Naive B cell (primary cell): Measurements from ENCODE around the gene CCPG1. TPM values are rescaled to one million over a fixed set of nuclear protein-coding genes. Genes with fewer than 3 reads are reported as not detected.

Experiments used
- ATAC-seq, 2 donors: fragments of 150-1000 bp; cut with Tn5 transposase; 2 replicates each; pipeline ENCODE4 v1.10.0; 2021; ENCODE audit warnings: low read depth in 2 of 2, mild to moderate bottlenecking in 2 of 2, moderate library complexity in 2 of 2
- DNase-seq: peaks from one replicate; pipeline ENCODE4 v3.0.0; 2022
- H3K27ac Mint-ChIP-seq, 6 donors: one replicate each; pipeline ENCODE4 v1.8.0; 2020 to 2022; ENCODE audit warnings: mild to moderate bottlenecking in 6 of 6, mixed read lengths in 6 of 6, moderate library complexity in 5 of 6, inconsistent platforms in 2 of 6
- H3K27me3 Mint-ChIP-seq, 3 donors: one replicate each; pipeline ENCODE4 v1.8.0; 2021 to 2022; ENCODE audit warnings: mixed read lengths in 3 of 3, mild to moderate bottlenecking in 1 of 3
- H3K36me3 Mint-ChIP-seq, 2 donors: one replicate each; pipeline ENCODE4 v1.8.0; 2020 to 2022; ENCODE audit warnings: mixed read lengths in 2 of 2, inconsistent platforms in 1 of 2, mild to moderate bottlenecking in 1 of 2
- H3K4me1 Mint-ChIP-seq, 3 donors: one replicate each; pipeline ENCODE4 v1.8.0; 2020 to 2022; ENCODE audit warnings: mixed read lengths in 3 of 3, inconsistent platforms in 1 of 3, mild to moderate bottlenecking in 1 of 3, moderate library complexity in 1 of 3
- H3K4me3 Mint-ChIP-seq, 8 donors: one replicate each; pipeline ENCODE4 v1.8.0; 2020 to 2022; ENCODE audit warnings: mild to moderate bottlenecking in 8 of 8, mixed read lengths in 8 of 8, moderate library complexity in 8 of 8, inconsistent platforms in 2 of 8
- H3K9me3 Mint-ChIP-seq, 7 donors: one replicate each; pipeline ENCODE4 v1.8.0; 2020 to 2022; ENCODE audit warnings: mixed read lengths in 7 of 7, mild to moderate bottlenecking in 5 of 7, inconsistent platforms in 2 of 7, moderate library complexity in 1 of 7
- polyA plus RNA-seq, 6 donors: library from polyadenylated mRNA; unstranded; fragments of 300-500 nt; fragmentation: Illumina TruSeq; gene quantifications; one replicate each; pipeline ENCODE4 v1.2.3, GENCODE V29; 2021; ENCODE audit warnings: low read depth in 6 of 6

CCPG1 gene
- polyA plus RNA-seq, 6 donors from 2014 or later: 21.1 to 44.1 (median 29.9) TPM

GRCh38 chr15:55322467-55322866, 85.7 kb downstream of the CCPG1 start:
- DNase-seq (no peak), ATAC-seq (no peak)
- no peaks in the 10 kb centered on the region for H3K36me3 Mint-ChIP-seq
- no peaks in the 10 kb centered on the region for H3K9me3 Mint-ChIP-seq
- peak overlapping the region in 2 of 6 donors; percentile 59 to 79 for H3K27ac Mint-ChIP-seq
- no peaks in the 10 kb centered on the region for H3K27me3 Mint-ChIP-seq
- H3K4me3 Mint-ChIP-seq: peak overlapping the region in 2 of 8 donors; percentile 47 to 68
- H3K4me1 Mint-ChIP-seq: peaks cover 32 to 63% (median 39%) of the 10 kb centered on the region in 3 donors

DNA sequence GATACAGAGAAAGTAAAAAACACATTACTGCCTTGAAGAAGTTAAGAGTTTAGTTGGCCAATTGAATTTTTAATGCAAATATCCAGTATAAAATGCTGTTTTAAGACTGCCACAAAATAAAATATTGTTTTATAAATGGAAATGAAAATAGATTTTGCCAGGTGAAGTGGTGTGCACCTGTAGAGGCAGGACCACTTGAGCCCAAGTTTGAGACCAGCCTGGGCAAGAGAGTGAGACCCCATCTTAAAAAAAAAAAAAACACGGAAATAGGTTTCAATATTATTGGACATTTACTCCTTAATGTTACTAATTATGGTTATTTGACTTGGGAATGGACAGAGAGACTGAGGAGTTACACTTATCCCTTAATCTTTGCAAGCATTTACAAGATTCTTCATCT, 87.2 kb downstream of the CCPG1 start:
- ATAC-seq: no peak
- H3K9me3 Mint-ChIP-seq: no peaks in the 10 kb centered on the region
- H3K36me3 Mint-ChIP-seq: no peaks in the 10 kb centered on the region
- no peaks in the 10 kb centered on the region for H3K27me3 Mint-ChIP-seq
- no peak for DNase-seq
- H3K4me3 Mint-ChIP-seq: peak overlapping the region in 2 of 8 donors; percentile 66 to 99
- H3K4me1 Mint-ChIP-seq: peaks cover 40 to 76% (median 42%) of the 10 kb centered on the region in 3 donors
- H3K27ac Mint-ChIP-seq: peak overlapping the region in 2 of 6 donors; percentile 20 to 78

DNA sequence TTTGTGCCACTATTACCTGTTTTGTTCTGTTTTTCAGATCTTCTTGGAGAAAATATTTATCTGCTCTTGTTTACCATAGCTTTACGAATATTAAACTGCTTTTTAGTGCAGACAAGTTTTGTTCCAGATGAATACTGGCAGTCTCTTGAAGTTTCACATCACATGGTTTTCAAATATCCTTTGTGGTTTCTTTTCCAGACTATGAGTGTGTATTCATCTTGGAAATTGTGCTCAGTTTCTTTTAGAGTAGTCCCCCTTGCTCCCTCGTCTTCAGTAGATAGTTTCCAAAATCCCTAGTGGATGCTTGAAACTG, 88.0 kb downstream of the CCPG1 start:
- H3K27ac Mint-ChIP-seq: peak overlapping the region in 3 of 6 donors; percentile 60 to 100 (median 80)
- H3K4me3 Mint-ChIP-seq: peak overlapping the region; percentile 66 to 99 (median 88)
- no peaks in the 10 kb centered on the region for H3K36me3 Mint-ChIP-seq
- no peaks in the 10 kb centered on the region for H3K27me3 Mint-ChIP-seq
- H3K9me3 Mint-ChIP-seq: no peaks in the 10 kb centered on the region
- H3K4me1 Mint-ChIP-seq: peaks cover 40 to 77% (median 50%) of the 10 kb centered on the region in 3 donors
- DNase-seq (no peak), ATAC-seq (no peak)

DNA sequence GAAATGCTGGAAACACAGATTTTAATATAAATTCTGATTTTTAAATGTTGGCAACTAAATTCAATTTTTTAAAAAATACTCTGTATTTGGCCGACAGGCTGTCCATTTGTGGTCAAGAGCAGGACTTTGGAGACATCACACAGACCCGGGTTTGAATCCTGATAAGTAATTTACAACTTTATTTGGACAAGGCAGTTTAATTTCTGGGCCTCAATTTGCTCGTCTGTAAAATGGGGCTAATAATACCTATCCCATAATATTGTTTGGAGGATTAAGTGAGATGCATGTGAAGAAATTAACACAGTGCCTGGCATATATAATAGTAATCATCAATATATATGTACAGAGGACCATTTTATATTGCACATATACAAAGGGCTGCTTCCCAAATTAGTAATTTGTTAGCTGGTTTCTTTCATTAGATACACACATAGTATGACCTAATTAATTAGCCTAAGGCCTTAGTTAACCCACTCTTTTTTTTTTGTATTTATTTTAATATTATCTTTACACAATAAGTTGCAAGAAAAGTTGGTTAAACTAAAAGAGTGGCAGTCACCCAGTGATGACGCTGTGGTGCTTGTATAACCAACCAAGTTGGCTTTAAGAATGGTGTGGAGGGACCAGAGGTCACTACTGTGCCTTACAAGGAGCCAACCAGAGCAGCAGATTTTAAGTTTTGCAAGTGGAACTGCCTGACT, 88.5 kb downstream of the CCPG1 start:
- ATAC-seq (no peak), DNase-seq (no peak)
- peaks cover 40 to 78% (median 55%) of the 10 kb centered on the region in 3 donors for H3K4me1 Mint-ChIP-seq
- no peaks in the 10 kb centered on the region for H3K27me3 Mint-ChIP-seq
- peak overlapping the region; percentile 98 to 99 (median 99) for H3K4me3 Mint-ChIP-seq
- H3K27ac Mint-ChIP-seq: peak overlapping the region; percentile 100
- no peaks in the 10 kb centered on the region for H3K9me3 Mint-ChIP-seq
- H3K36me3 Mint-ChIP-seq: no peaks in the 10 kb centered on the region

DNA sequence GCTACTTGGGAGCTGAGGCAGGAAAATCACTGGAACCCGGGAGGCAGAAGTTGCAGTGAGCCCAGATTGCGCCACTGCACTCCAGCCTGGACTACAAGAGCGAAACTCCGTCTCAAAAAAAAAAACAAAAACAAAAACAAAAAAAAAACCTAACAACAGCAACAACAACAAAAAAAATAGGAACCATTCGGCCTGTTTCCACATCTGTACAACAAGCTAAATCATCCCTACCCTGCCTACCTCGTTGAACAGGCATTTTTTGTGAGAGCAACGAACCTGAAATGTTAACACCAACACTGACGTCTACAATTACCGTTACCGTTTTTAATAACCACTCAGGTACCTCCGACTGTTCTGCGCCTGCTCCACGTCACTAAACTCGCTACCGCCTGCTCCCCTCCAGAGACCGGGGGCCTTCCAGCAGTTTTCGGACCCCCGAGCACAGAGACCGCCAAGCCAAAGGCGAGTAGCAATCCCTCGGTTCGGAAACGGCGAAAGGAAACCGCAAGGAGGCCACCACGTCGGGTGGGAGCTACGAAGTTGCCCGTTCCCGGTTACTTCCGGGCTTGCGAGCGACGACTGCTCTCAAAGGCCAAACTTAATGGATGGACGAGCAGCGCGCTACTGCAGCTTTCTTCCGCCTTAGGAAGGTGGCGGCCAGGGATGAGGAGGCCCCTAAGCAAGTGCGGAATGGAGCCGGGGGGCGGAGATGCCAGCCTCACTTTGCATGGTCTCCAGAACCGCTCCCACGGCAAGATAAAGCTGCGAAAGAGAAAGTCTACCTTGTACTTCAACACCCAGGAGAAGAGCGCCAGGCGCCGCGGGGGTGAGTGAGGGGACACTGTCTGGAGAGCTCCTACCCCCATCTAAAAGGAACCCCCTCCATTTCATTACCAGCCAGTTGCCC, 89.3 kb downstream of the CCPG1 start, which contains the start of the genes PIGB and PIGBOS1:
Gene PIGB, plus strand, starts transcription at position 635 of the 907 bp plus-strand sequence. Its CDS starts 29 bp downstream, at position 664.
Gene PIGBOS1, minus strand, starts transcription at position 536 of the 907 bp plus-strand sequence. CDS start 1,331 bp downstream, outside the sequence.
- H3K4me1 Mint-ChIP-seq: peaks cover 43 to 76% (median 53%) of the 10 kb centered on the region in 3 donors
- ATAC-seq (peak; percentile 85 to 87), DNase-seq (peak; percentile 91)
- peak within 1 kb of the TSS; percentile 98 to 99 (median 99) for H3K4me3 Mint-ChIP-seq
- H3K36me3 Mint-ChIP-seq: no peaks in the 10 kb centered on the region
- H3K9me3 Mint-ChIP-seq: no peaks in the 10 kb centered on the region
- no peaks in the 10 kb centered on the region for H3K27me3 Mint-ChIP-seq
- peak within 1 kb of the TSS; percentile 100 for H3K27ac Mint-ChIP-seq

Other genes starting within 250 kb of the CCPG1 start
- gene RSL24D1, start 211.4 kb downstream of the CCPG1 start, polyA plus RNA-seq: 100 to 1,000 TPM in 4 of 6 donors, 10 to 100 TPM in 2; 82.3 to 114 (median 105) TPM
- 10 to 100 TPM; 23.5 to 32.7 (median 29.7) TPM for gene RAB27A, start 118.5 kb downstream of the CCPG1 start, polyA plus RNA-seq
- 10 to 100 TPM; 27.5 to 61.5 (median 39.0) TPM for gene PIGBOS1, start 89.2 kb downstream of the CCPG1 start, polyA plus RNA-seq
- gene PIGB, start 89.1 kb downstream of the CCPG1 start, polyA plus RNA-seq: 10 to 100 TPM; 17.0 to 27.2 (median 24.1) TPM
- gene PIERCE2, start 136 bp upstream of the CCPG1 start, polyA plus RNA-seq: 1 to 10 TPM; 1.8 to 4.6 (median 2.6) TPM
- 1 to 10 TPM in 1 of 6 donors, under 1 TPM in 1, not detected in 4; 0.19 to 1.2 TPM for gene DNAAF4, start 99.9 kb upstream of the CCPG1 start, polyA plus RNA-seq
- gene PYGO1, start 180.0 kb upstream of the CCPG1 start, polyA plus RNA-seq: not detected